K562 (cell line): ENCODE results near the gene CPTP. TPM values are rescaled to one million over a fixed set of nuclear protein-coding genes. Genes with fewer than 3 reads are reported as not detected.

Source experiments
- CBX1 ChIP-seq: sonication (generic); IDR thresholded peaks from 2 replicates; pipeline ENCODE4 v1.6.1; 2016; ENCODE audit warnings: antibody characterized with exemption, low read depth, mild to moderate bottlenecking
- E2F3 ChIP-seq: fragments of 250-450 bp; sonication (Bioruptor Pico); IDR thresholded peaks from 2 replicates; pipeline ENCODE4 v1.4.0; 2020; ENCODE audit warnings: mild to moderate bottlenecking
- HNRNPL ChIP-seq: fragments of 200-400 bp; formaldehyde crosslinking; IDR thresholded peaks from 2 replicates; pipeline ENCODE4 v1.6.1; 2017; ENCODE audit warnings: low read depth, mild to moderate bottlenecking, low read length
- JUN ChIP-seq, 2 experiments: sonication (generic) in 1 of 2; formaldehyde crosslinking in 1 of 2; IDR thresholded peaks; 2 replicates each; pipeline versions ENCODE4 v1.6.1 to v1.8.0; 2012 to 2022; ENCODE audit warnings: borderline replicate concordance in 2 of 2, mild to moderate bottlenecking in 2 of 2, improper control_type of control experiment in 1 of 2, low read depth in 1 of 2, low read length in 1 of 2, missing genetic modification reagents in 1 of 2
- POLR2G ChIP-seq: fragments of 200-400 bp; formaldehyde crosslinking; IDR thresholded peaks from 2 replicates; pipeline ENCODE4 v1.6.1; 2017; ENCODE audit warnings: low read depth, mild to moderate bottlenecking, antibody characterized with exemption, low read length, moderate library complexity
- TAF9B ChIP-seq: fragments of 450-650 bp; IDR thresholded peaks from 2 replicates; pipeline ENCODE4 v1.6.1; 2018; ENCODE audit warnings: mild to moderate bottlenecking; ENCODE audit not compliant: partially characterized antibody
- ZBTB17 ChIP-seq: fragments of 450-650 bp; formaldehyde crosslinking; IDR thresholded peaks from 2 replicates; pipeline ENCODE4 v1.4.0; 2020; ENCODE audit warnings: mild to moderate bottlenecking
- ZNF121 ChIP-seq: sonication (generic); formaldehyde crosslinking; conservative IDR thresholded peaks from 2 replicates; pipeline ENCODE4 v1.8.0; 2022; ENCODE audit warnings: missing genetic modification reagents
- ZNF23 ChIP-seq: fragments of 250-450 bp; sonication (Bioruptor Pico); IDR thresholded peaks from 2 replicates; pipeline ENCODE4 v1.4.0; 2020; ENCODE audit warnings: mild to moderate bottlenecking
- ZNF785 ChIP-seq: fragments of 250-450 bp; sonication (Bioruptor Pico); IDR thresholded peaks from 2 replicates; pipeline ENCODE4 v1.4.0; 2020; ENCODE audit warnings: mild to moderate bottlenecking
- ZSCAN29 ChIP-seq: fragments of 450-650 bp; IDR thresholded peaks from 2 replicates; pipeline ENCODE4 v1.6.1; 2017
- polyA plus RNA-seq, 8 experiments: library from polyadenylated mRNA; depleted of rRNA in 4 of 8; stranded (reverse) in 5 of 8; unstranded in 3 of 8; fragments of >200 nt; fragmentation: Nextera tagmentation in 2 of 8; fragmentation: Illumina TruSeq in 1 of 8; extraction: Ambion mirVana in 2 of 8; extraction: Trizol in 1 of 8; gene quantifications; 2 replicates each; pipeline versions ENCODE4 v1.2.1 to v1.2.3, GENCODE V29; 2011 to 2014; ENCODE audit warnings: inconsistent platforms in 1 of 8, missing spikeins in 1 of 8
- total RNA-seq, 7 experiments: library from RNA; depleted of rRNA in 6 of 7; stranded (reverse); fragments of >200 nt in 6 of 7; fragmentation: Illumina TruSeq in 2 of 7; extraction: Trizol in 2 of 7; gene quantifications; 2 replicates each; pipeline versions ENCODE4 v1.2.1 to v1.2.3, GENCODE V29; 2011 to 2021; ENCODE audit warnings: low replicate concordance in 1 of 7
- TF ChIP-seq, protein P1 (sequence below): IDR thresholded peaks from 2 replicates; pipeline ENCODE4 v1.6.1; 2011; ENCODE audit not compliant: insufficient read length; ENCODE audit errors: extremely low read depth
- TF ChIP-seq, protein P2 (sequence below): fragments of 450-650 bp; IDR thresholded peaks from 2 replicates; pipeline ENCODE4 v1.6.1; 2016; ENCODE audit warnings: missing biosample characterization, missing genetic modification characterization
- TF ChIP-seq, protein P3 (sequence below), 2 experiments: fragments of 450-650 bp; IDR thresholded peaks; 2 replicates each; pipeline ENCODE4 v1.6.1; 2018; ENCODE audit warnings: mild to moderate bottlenecking in 2 of 2, low read depth in 1 of 2; ENCODE audit not compliant: partially characterized antibody in 2 of 2
- TF ChIP-seq, protein P4 (sequence below): fragments of 450-650 bp; IDR thresholded peaks from 2 replicates; pipeline ENCODE4 v1.6.1; 2016
- TF ChIP-seq, protein P5 (sequence below): fragments of 250-450 bp; sonication (Bioruptor Pico); IDR thresholded peaks from 2 replicates; pipeline ENCODE4 v1.9.0; 2021; ENCODE audit warnings: mild to moderate bottlenecking, inconsistent platforms

Gene CPTP
- total and polyA plus RNA-seq, 9 of the 15 experiments (the other 6 are each of a cell fraction or from before 2014, with no cell fraction given) = 0.11 to 25.8 (median 3.5) TPM

DNA sequence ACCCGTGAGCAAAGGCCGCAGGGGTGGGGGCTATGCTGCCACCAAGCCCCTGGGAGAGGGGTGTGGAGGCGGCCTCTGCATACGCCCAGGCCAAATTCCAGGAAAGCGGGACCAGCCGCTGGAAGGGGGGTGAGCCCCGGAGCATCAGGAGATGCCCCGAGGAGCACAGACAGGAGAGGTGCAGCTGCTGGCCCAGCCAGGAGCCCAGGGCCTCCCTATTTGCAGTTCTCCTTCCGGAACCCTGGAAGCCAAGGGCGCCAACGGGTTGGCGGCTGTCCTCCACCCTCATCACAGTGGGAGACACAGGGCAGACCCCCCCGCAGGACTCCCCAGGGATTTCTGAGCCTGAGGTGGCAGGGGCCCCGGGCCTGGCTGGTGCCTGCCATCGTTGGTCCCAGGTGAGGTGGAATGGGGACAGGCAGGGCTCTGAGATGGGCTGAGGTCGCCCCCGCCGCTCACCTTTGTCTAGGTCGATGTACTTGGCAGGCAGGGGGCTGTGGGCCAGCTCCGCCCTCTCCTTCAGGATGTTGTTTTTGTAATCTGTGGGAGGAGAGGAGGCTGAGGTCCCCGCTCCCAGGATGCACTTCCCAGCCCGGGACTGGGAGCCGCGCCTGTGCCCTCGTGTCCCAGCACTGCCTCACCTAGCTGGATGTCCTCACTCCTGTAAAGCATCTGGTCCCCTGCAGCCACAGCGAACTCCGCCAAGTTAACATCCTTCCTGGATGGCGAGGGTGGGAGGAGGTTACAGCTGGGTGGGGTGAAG is 29.0 kb downstream of the CPTP start (continued):
- TF ChIP-seq TAF9B = no peak
- 0 out of 2 replicates have a peak, but pooled peaks have one; percentile 27 for TF ChIP-seq HNRNPL
- TF ChIP-seq, protein P1, sequence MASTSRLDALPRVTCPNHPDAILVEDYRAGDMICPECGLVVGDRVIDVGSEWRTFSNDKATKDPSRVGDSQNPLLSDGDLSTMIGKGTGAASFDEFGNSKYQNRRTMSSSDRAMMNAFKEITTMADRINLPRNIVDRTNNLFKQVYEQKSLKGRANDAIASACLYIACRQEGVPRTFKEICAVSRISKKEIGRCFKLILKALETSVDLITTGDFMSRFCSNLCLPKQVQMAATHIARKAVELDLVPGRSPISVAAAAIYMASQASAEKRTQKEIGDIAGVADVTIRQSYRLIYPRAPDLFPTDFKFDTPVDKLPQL = no peak
- peak; percentile 57 for TF ChIP-seq POLR2G
- TF ChIP-seq, protein P2, sequence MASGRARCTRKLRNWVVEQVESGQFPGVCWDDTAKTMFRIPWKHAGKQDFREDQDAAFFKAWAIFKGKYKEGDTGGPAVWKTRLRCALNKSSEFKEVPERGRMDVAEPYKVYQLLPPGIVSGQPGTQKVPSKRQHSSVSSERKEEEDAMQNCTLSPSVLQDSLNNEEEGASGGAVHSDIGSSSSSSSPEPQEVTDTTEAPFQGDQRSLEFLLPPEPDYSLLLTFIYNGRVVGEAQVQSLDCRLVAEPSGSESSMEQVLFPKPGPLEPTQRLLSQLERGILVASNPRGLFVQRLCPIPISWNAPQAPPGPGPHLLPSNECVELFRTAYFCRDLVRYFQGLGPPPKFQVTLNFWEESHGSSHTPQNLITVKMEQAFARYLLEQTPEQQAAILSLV (tag) = no peak
- TF ChIP-seq CBX1 = no peak
- no peak for TF ChIP-seq ZNF121 (CRISPR knock-in tag)
- TF ChIP-seq, protein P3, sequence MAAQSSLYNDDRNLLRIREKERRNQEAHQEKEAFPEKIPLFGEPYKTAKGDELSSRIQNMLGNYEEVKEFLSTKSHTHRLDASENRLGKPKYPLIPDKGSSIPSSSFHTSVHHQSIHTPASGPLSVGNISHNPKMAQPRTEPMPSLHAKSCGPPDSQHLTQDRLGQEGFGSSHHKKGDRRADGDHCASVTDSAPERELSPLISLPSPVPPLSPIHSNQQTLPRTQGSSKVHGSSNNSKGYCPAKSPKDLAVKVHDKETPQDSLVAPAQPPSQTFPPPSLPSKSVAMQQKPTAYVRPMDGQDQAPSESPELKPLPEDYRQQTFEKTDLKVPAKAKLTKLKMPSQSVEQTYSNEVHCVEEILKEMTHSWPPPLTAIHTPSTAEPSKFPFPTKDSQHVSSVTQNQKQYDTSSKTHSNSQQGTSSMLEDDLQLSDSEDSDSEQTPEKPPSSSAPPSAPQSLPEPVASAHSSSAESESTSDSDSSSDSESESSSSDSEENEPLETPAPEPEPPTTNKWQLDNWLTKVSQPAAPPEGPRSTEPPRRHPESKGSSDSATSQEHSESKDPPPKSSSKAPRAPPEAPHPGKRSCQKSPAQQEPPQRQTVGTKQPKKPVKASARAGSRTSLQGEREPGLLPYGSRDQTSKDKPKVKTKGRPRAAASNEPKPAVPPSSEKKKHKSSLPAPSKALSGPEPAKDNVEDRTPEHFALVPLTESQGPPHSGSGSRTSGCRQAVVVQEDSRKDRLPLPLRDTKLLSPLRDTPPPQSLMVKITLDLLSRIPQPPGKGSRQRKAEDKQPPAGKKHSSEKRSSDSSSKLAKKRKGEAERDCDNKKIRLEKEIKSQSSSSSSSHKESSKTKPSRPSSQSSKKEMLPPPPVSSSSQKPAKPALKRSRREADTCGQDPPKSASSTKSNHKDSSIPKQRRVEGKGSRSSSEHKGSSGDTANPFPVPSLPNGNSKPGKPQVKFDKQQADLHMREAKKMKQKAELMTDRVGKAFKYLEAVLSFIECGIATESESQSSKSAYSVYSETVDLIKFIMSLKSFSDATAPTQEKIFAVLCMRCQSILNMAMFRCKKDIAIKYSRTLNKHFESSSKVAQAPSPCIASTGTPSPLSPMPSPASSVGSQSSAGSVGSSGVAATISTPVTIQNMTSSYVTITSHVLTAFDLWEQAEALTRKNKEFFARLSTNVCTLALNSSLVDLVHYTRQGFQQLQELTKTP (IDR thresholded peaks at IDR 0.05; ENCODE audit: low read depth in 1 of 2, partially characterized antibody in 2 of 2) = no peak
- no peak for TF ChIP-seq ZNF23 (CRISPR knock-in tag)
- no peak for TF ChIP-seq E2F3 (CRISPR knock-in tag)
- TF ChIP-seq, protein P4, sequence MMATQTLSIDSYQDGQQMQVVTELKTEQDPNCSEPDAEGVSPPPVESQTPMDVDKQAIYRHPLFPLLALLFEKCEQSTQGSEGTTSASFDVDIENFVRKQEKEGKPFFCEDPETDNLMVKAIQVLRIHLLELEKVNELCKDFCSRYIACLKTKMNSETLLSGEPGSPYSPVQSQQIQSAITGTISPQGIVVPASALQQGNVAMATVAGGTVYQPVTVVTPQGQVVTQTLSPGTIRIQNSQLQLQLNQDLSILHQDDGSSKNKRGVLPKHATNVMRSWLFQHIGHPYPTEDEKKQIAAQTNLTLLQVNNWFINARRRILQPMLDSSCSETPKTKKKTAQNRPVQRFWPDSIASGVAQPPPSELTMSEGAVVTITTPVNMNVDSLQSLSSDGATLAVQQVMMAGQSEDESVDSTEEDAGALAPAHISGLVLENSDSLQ = no peak
- TF ChIP-seq, protein P5, sequence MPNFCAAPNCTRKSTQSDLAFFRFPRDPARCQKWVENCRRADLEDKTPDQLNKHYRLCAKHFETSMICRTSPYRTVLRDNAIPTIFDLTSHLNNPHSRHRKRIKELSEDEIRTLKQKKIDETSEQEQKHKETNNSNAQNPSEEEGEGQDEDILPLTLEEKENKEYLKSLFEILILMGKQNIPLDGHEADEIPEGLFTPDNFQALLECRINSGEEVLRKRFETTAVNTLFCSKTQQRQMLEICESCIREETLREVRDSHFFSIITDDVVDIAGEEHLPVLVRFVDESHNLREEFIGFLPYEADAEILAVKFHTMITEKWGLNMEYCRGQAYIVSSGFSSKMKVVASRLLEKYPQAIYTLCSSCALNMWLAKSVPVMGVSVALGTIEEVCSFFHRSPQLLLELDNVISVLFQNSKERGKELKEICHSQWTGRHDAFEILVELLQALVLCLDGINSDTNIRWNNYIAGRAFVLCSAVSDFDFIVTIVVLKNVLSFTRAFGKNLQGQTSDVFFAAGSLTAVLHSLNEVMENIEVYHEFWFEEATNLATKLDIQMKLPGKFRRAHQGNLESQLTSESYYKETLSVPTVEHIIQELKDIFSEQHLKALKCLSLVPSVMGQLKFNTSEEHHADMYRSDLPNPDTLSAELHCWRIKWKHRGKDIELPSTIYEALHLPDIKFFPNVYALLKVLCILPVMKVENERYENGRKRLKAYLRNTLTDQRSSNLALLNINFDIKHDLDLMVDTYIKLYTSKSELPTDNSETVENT (CRISPR knock-in tag) = 0 out of 2 replicates have a peak, but pooled peaks have one; percentile 18
- TF ChIP-seq JUN (IDR thresholded peaks at IDR 0.05; ENCODE audit: borderline replicate concordance, low read depth, low read length) = no peak
- no peak for TF ChIP-seq JUN (CRISPR knock-in tag; IDR thresholded peaks at IDR 0.05; ENCODE audit: borderline replicate concordance)
- no peak for TF ChIP-seq ZSCAN29
- no peak for TF ChIP-seq ZNF785 (CRISPR knock-in tag)
- TF ChIP-seq ZBTB17 (CRISPR knock-in tag) = no peak
